Retina (tissue), 1 donor: ENCODE measurements around the gene TRAPPC11.

Source experiments
- DNase-seq: peaks from one replicate; pipeline ENCODE4 v3.0.0-alpha.2; 2016

TRAPPC11 gene

DNA sequence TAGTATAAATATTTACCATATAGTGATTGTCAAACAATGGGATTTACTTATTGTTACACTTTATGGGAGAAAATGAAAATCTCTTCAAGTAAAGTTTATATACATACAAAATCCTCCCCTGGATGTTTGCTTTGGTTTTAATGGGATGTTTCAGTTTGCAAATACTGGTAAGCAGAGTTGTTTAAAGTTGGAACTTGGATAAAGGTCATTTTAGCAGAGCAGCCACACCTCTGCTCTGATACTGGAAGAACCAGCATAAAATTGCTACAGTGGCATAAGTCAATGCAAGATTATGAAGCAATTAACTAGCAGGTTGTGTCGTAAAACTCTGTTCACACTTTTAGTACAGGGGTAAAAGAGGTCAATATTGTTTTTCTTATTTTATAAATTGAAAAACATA lies 101.2 kb downstream of the TRAPPC11 start:
- no peak for DNase-seq
